ENCODE data around the gene TMEM131L.
"Not testable (repeated sequence)": the region's sequence is repeated elsewhere in the genome, so short reads cannot be mapped to it uniquely, and the experiment has no call there.

TMEM131L gene

DNA sequence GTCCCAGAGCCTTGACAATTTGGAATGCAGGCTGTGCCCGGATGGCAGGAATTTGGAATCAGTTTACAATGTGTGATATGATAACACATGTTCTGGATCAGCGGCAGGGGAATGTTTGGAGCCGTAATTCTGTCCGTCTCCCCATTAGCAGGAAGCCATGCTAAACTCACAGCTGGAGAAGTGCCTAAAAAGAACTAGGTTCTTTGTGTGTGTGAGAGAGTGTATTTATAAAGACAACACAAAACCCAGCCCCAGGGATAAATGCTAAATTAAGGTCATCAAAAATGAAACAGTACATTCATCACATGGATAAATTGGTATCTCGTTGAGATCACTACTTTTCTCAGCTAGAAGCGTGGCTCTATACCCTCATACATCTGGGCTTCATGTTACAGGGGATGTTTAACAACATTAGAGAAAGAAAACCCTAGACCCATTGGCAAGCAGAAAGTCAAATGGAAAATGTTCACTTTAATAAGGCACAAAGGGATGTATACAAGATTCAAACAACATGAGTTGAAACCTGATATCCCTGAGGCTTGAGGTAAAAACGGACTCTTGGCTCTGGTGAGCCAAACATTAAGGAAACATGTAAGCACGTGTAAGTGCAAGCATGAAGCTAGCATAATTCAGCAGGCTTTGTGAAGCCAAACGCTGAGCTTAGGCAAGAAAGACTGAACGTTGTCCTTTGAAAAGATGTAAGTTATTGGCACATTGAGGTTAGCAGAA is 18.0 kb upstream of the TMEM131L start:
- no peak for FAIRE-seq

GRCh38 chr4:153449338-153449737 is 16.8 kb upstream of the TMEM131L start:
- no peak for FAIRE-seq

GRCh38 chr4:153450544-153450917 is 15.6 kb upstream of the TMEM131L start:
- no peak for FAIRE-seq

DNA sequence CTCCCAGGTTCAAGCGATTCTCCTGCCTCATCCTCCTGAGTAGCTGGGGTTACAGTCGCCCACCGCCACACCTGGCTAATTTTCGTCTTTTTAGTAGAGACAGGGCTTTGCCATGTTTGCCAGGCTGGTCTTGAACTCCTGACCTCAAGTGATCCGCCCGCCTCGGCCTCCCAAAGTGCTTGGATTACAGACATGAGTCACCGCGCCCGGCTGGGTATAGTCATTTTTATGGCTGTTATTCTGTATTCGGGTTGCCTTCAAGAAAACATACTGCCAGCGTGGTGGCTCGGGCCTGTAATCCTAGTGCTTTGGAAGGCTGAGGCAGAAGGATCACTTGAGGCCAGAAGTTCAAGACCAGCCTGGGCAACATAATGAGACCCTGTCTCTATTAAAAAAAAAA is 15.0 kb upstream of the TMEM131L start:
- not testable (repeated sequence) for FAIRE-seq

- no peak for FAIRE-seq
These were observed 14.1 kb upstream of the TMEM131L start for GRCh38 chr4:153451911-153452657.

DNA sequence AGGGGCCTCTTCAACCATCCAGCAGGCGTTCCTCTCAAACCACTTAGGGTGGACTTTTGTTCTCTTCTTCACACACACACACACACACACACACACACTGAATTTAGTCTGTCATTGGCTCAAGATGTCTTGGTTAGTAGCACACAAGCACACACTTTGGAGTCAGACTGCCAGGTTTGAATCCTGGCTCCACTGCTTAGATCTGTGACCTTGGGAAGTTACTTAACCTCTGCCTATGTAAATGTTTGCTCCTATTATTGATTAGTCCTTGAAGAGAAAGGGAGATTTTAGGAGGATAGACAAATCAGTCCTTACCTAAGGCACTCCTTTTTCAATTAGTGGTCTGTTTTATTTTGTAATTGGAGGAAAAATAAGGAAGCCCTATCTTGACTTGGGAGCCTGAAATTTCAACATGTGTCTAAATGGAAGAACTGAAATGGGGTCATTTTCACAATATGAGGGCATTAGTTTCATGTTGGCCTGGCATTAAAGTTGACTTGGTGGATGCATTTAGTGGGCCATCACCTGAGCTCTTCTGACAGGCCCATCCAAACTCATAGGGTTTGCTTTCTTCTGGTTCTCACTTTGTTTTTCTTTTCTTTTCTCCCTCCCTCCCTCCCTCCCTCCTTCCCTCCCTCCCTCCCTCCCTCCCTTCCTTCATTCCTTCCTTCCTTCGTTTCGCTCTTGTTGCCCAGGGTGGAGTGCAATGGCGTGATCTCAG is 13.3 kb upstream of the TMEM131L start:
- FAIRE-seq = no peak

GRCh38 chr4:153453402-153453801 is 12.8 kb upstream of the TMEM131L start:
- FAIRE-seq = no peak

GRCh38 chr4:153458969-153459368 is 7.2 kb upstream of the TMEM131L start:
- no peak for FAIRE-seq

- not testable (repeated sequence) for FAIRE-seq
These were observed 4.6 kb upstream of the TMEM131L start for GRCh38 chr4:153461549-153461948.

DNA sequence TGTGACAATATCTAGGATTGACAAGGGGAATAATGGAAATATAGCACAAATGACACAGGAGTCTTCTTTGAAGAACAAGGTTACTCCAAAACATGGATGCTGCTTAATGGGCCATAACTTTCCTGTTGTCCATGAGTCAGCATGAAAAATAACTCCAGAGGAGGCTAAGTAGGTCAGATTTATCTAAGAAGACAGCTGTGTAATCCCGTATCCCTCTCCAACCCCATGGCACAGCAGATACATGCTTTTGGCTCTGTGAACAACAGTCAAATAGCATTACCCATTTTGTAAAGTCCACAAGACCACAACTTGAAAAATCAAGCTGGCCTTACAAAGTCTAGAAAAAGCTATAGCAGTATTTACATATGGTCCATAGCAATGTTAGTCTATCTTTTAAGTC is 2.1 kb upstream of the TMEM131L start:
- no peak for FAIRE-seq

DNA sequence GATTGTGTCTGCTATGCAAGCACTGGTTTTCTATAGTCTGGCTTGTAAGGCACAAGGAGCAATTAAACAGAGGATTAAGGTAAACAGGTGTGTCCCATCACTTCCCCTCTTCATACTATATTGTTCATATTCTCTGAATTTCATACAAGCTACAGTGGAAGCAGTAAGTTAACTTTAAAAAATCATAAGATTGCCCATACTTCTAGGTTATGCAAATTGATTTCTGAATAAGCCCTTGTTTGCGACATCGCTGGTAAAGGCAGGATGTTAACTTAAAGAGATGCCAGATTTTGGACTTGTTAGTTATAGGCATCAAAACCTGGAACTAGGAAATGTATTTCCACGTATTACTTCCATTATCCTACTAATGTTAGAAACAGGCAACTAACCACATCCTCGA is 1.0 kb upstream of the TMEM131L start:
- FAIRE-seq = no peak

- no peak for FAIRE-seq
These were observed 512 bp upstream of the TMEM131L start for GRCh38 chr4:153465615-153466080.

DNA sequence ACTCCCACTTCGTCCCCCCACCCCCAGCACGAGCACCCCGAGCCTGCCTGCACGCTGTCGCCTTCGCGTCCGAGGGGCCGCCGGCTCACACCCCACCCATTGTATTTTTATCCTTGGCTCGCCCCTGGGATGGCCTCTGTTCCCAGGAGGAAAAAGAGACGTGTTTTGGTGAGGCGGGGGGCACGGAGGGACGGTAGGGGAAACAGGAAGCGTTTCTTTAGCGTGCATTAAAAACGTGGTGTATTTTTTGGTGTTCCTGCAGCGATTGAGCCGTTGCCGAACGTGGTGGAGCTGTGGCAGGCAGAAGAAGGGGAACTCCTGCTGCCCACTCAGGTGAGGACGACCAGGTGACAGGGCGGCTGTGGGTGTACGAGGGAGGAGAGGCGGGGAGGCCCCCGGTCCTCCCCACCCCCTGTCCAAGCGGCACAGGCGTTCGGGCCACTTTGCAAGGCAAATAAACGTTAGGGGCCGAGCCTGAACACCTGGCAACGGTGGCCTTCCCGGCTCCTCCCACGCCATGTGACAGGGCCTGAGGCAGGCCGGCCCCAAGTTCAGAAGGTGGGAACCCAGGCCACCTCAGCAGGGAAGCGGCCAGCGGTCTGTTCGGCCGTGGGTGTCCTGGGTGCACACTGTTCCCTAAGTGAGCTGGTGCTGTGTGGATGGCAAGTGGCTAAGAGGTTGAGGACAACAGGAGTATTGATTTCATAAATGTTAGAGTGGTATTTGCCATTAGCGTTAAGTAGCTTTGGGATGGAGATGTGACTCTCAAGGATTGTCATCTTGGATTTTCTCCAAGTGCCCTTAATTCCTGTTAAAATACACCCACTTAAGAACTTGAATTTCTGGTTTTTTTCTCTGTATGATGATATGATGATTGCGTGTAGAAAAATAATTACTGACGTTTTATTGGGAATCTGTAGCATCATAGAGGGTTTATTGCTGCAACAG is 1.1 kb downstream of the TMEM131L start:
- FAIRE-seq = no peak

DNA sequence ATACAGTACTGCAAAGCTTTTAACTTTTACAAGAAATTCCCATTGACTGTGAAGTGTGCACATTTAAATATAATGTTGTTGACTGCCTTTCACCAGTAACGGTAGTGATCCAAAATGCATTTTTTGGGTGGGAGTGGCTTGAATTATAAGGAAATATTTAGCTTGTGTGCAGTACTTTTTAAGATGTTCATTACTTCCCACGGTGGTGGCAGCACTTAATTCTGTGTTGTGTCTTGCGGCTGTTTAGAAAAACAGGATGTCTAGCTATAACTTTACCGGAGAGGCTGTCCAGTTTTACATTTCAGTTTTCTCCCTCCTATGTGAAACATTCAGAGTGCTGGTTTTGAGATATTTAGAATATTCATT is 1.7 kb downstream of the TMEM131L start:
- FAIRE-seq = no peak

DNA sequence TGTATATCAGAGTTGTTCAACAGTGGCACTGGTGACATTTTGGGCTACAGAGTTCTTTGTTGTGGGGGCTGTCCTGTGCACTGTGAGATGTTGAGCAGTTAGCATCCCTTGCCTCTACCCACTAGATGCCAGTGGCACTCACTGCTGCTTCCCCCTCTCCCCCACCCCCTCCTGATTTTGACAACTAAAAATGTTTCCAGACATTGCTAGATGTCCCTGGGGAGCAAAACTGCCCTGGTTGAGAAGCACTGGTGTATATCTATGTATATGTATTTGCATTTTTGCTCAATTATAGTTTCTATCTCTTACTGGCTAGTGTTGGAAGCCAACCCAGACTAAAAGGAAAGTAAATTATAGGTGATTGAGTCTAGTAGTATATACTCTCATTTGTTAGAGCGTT is 2.4 kb downstream of the TMEM131L start:
- no peak for FAIRE-seq

DNA sequence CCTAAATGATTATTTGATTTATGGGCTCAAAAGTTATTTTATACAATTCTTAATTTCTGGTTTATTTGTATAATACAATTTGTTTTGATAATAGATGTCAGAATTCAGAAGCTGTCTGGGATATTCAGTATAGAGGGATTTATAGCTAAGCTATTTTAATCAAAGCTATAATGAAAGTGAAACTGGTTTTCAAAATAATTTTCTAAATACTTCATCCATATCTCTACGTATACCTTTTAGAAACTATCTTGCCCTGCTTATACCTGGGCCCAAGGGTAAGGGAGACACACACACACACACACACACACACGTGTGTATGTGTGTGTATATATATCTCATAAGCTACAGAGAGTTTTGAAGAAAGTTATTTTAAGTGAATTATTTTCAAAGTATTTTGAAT is 2.9 kb downstream of the TMEM131L start:
- FAIRE-seq = no peak

DNA sequence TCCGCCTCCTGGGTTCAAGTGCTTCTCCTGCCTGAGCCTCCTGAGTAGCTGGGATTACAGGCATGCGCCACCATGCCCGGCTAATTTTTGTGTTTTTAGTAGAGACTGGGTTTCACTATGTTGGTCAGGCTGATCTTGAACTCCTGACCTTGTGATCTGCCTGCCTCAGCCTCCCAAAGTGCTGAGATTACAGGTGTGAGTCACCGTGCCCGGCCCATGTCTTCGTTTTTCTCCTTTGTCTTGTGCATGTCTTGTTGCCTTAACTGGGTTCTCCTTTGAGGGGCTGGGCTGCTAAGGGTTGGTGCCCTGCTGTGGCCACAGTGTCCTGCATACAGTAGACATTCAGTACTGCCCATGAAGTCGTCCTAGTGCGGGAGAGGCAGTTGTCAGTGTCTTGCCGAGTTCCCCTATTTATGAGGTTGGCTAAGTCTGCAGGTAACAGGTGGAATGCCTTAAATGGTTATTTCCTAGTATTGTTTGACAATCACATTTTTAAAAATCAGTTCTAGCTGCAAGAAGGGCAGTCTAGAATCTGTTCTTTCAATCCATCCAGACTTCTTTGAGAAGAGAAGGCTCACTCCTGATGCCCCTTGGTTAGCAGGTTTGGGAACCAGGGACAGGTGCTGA is 5.0 kb downstream of the TMEM131L start:
- FAIRE-seq = not testable (repeated sequence)

DNA sequence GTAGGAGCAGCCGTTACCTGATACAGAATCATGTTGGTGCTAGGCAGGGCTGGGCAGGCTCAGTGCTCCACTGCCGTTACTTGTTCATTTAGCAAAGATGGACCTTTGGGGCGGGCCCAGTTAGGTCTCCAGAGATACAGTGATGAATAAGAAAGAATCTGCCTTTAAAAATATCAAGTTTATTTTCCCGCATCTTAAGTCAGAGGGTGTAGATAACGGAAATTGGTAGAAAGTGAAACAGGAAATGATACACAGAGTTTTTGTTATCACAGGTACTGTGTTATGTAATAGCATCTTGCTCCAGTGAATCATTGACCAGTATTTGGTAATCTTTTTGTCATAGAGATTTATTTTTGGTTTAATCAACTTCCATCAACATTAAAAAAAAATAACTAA is 5.5 kb downstream of the TMEM131L start:
- no peak for FAIRE-seq

DNA sequence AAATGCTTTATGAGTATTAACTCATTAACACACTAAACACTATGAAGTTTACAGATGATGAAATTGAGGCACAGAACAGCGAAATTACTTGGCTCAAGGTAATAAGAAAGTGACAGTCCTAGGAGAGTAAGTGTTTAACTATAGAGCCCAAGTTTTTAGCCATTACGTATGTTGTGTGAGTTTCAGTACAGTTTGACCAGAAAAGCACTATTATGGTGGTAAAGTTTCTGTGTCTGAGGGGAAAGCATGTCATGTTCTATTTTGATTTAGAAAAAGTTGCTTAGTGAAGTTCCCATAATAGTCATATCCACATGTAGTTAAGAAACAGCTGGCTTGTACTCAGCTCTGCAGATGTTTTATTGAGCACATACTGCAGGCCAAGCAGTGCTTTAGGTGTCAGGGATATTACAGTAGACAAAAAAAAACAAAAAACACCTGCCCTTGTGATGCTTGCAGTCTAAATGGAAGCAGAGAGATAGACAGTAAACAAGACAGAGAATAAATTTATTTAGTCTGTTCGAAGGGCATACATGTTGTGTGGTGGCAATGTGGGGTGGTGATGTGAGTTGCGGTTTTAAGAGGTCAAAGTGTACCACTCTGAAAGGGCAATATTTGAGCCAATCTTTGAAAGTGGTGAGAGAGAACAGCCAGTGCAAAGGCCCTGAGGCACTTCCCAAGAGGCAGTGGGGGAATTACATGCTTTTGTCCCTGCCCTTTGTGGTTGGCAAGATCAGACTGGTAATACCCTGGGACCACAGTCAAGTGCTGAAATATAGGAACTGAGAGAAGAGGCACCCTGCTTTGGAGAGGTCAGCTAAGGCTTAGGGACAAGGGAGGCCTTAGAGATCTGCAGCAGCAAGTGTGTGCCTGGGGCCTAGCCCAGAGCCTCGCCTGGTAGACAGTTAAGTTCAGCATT is 6.2 kb downstream of the TMEM131L start:
- no peak for FAIRE-seq

- FAIRE-seq = no peak
These were observed 8.1 kb downstream of the TMEM131L start for GRCh38 chr4:153474251-153474650.

Data from TTC549 (cell line).